Measurements from ENCODE around the gene TIMM17B. TPM values are rescaled to one million over a fixed set of nuclear protein-coding genes. Genes with fewer than 3 reads are reported as not detected.

TIMM17B gene
- total RNA-seq, 4 donors from 2014 or later: 4.1 to 29.5 (median 17.2) TPM

DNA sequence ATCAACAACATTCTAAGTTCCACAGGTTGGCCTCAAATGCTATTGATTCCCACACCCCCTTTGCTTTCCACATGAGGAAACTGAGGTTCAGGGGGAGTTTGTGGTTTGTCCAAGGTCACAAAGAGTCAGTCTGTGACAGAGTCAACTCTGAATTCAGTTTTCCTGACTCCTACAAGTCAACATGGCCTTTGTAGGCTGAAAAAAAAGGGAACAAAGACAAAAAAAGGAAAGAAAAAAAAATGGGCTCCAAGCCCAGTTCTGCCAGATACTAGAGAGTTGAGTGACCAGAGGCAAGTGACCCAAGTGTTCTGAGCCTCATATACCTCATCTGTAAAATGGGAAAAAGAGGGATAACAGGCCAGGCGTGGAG, 37.7 kb upstream of the TIMM17B start:
- no peak for DNase-seq
- Histone ChIP-seq H3K9me3 (no peaks in the 10 kb centered on the region), H3K36me3 (no peaks in the 10 kb centered on the region), H3K27me3 (no peaks in the 10 kb centered on the region), H3K4me1 (no peaks in the 10 kb centered on the region), H3K27ac (no peak overlapping the region), H3K4me3 (no peak overlapping the region)
- intact Hi-C loops (cut with DNase I; ENCODE audit: low total_unique reads): no loop called here
- TF ChIP-seq POLR2A (IDR thresholded peaks at IDR 0.05): no peak
- TF ChIP-seq, protein P1, sequence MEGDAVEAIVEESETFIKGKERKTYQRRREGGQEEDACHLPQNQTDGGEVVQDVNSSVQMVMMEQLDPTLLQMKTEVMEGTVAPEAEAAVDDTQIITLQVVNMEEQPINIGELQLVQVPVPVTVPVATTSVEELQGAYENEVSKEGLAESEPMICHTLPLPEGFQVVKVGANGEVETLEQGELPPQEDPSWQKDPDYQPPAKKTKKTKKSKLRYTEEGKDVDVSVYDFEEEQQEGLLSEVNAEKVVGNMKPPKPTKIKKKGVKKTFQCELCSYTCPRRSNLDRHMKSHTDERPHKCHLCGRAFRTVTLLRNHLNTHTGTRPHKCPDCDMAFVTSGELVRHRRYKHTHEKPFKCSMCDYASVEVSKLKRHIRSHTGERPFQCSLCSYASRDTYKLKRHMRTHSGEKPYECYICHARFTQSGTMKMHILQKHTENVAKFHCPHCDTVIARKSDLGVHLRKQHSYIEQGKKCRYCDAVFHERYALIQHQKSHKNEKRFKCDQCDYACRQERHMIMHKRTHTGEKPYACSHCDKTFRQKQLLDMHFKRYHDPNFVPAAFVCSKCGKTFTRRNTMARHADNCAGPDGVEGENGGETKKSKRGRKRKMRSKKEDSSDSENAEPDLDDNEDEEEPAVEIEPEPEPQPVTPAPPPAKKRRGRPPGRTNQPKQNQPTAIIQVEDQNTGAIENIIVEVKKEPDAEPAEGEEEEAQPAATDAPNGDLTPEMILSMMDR (IDR thresholded peaks at IDR 0.05): no peak

DNA sequence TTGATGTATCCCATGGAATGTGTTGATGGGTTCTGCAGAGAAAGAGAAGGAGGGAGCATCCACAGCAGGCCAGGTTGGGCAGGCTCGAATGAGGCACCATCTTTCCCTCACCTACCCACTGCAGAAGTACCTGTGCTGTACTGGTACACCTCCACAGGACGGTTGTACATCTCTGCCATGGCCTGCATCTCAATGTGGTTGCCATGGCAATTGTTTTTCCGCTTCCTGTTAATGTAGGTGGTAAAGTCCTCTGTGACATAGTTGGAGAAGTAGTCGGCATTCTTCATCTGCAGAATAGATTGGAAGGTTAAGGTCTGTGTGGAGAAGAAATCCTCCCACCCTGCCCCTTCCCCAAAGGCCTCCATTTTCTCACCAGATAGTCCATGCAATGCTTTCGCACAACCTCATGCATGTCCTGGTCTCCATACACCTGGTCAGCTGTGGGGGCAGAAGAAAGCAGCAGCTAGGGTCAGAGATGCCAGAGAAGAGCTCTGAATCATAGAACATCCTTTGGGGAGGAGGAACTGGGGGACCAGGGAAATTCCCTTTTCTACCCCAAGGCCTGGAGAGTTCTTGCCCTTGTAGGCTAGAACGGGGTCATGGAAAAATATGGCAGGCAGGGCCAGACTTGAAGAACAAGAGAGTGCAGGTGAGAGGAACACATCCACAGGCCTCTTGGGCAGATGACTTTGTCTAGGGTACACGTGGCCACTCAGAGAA, 37.2 kb upstream of the TIMM17B start:
- TF ChIP-seq, protein P1 (IDR thresholded peaks at IDR 0.05): no peak
- TF ChIP-seq POLR2A (IDR thresholded peaks at IDR 0.05): no peak
- no peaks in the 10 kb centered on the region for H3K27me3 ChIP-seq
- no peaks in the 10 kb centered on the region for H3K36me3 ChIP-seq
- DNase-seq: no peak
- H3K4me3 ChIP-seq: no peak overlapping the region
- no peaks in the 10 kb centered on the region for H3K4me1 ChIP-seq
- no peak overlapping the region for H3K27ac ChIP-seq
- intact Hi-C loops (cut with DNase I; ENCODE audit: low total_unique reads): no loop called here
- no peaks in the 10 kb centered on the region for H3K9me3 ChIP-seq

- no peak overlapping the region for H3K4me3 ChIP-seq
- H3K4me1 ChIP-seq: no peaks in the 10 kb centered on the region
- H3K36me3 ChIP-seq: no peaks in the 10 kb centered on the region
- H3K27me3 ChIP-seq: no peaks in the 10 kb centered on the region
- no peaks in the 10 kb centered on the region for H3K9me3 ChIP-seq
- intact Hi-C loops (cut with DNase I; ENCODE audit: low total_unique reads): no loop called here
- TF ChIP-seq POLR2A (IDR thresholded peaks at IDR 0.05): no peak
- TF ChIP-seq, protein P1 (IDR thresholded peaks at IDR 0.05): no peak
- no peak overlapping the region for H3K27ac ChIP-seq
- no peak for DNase-seq
These were observed 36.2 kb upstream of the TIMM17B start for GRCh38 chrX:48933757-48934156.

DNA sequence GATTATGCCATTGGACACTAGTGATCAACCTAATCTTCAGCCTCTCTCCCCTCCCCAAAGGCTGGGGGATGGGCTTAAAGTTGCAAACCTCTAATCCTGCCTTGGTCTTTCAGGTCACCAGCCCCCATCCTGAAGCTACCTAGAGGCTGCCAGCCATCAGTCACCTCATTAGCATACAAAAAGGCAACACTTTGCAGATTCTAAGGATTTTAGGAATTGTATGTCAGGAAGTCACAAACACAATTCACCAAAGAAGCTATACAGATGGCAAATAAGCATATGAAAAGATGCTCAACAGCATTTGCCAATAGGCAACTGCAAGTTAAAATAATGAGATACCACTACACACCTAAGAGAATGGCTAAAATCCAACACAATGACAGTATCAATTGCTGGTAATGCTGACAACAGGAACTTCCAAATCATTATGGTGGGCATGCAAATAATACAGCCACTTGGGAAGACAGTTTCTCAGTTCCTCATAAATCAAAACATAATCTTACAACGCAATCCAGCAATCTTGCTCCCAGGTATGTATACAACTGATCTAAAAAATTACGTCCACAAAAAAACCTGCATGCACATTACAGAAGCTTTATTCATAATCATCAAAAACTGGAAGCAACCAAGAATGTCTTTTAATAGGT, 30.3 kb upstream of the TIMM17B start:
- Histone ChIP-seq H3K4me3 (no peak overlapping the region), H3K36me3 (no peaks in the 10 kb centered on the region)

GRCh38 chrX:48927123-48927522, 29.6 kb upstream of the TIMM17B start:
- Histone ChIP-seq H3K27ac (no peak overlapping the region), H3K36me3 (no peaks in the 10 kb centered on the region), H3K27me3 (no peaks in the 10 kb centered on the region), H3K9me3 (no peaks in the 10 kb centered on the region), H3K4me1 (no peaks in the 10 kb centered on the region), H3K4me3 (no peak overlapping the region)
- DNase-seq: no peak
- intact Hi-C loops (cut with DNase I; ENCODE audit: low total_unique reads): no loop called here
- TF ChIP-seq POLR2A (IDR thresholded peaks at IDR 0.05): no peak

More for the DNA sequence above, 30.3 kb upstream of the TIMM17B start:
- TF ChIP-seq POLR2A (IDR thresholded peaks at IDR 0.05): no peak
- TF ChIP-seq, protein P1 (IDR thresholded peaks at IDR 0.05): no peak
- H3K9me3 ChIP-seq: no peaks in the 10 kb centered on the region
- intact Hi-C loops (cut with DNase I; ENCODE audit: low total_unique reads): no loop called here
- H3K27ac ChIP-seq: no peak overlapping the region
- no peaks in the 10 kb centered on the region for H3K4me1 ChIP-seq
- no peaks in the 10 kb centered on the region for H3K27me3 ChIP-seq
- DNase-seq: no peak
